Brain pericyte (primary cell): Measurements from ENCODE around the gene JADE2.

ENCODE experiments used
- DNase-seq: peaks from one replicate; pipeline ENCODE4 v3.0.0-alpha.2; 2012; ENCODE audit warnings: low read depth, low spot score

Gene JADE2

DNA sequence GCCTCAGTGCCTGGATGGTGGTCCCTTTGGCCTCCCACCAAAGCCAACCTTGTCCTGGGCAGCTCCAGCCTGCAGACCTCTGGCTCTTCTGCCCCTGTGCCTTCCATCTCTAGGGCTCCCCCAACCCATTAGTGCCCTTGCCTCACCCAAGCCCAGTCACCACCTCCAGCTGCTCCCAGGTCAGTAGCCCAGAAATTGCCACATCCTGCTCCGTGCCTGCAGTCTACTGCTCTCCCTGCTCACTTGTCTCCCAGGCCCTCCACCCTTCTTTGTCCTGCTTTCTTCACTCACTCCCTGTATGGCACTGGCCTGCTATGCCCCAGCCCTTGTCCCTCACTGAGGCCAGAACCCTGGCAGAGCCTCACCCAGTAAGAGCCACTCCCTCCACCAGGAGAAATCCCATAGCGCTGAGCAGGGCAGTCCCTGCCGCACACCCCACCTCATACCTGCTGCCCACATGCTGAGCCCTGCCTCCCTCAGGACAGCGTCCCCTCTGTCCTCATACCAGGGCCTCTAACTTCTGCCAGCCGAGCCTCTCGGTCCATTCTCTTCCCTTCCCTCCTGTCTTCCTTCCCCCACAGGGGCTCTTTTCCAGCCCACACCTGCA is 44.4 kb downstream of the JADE2 start:
- no peak for DNase-seq

DNA sequence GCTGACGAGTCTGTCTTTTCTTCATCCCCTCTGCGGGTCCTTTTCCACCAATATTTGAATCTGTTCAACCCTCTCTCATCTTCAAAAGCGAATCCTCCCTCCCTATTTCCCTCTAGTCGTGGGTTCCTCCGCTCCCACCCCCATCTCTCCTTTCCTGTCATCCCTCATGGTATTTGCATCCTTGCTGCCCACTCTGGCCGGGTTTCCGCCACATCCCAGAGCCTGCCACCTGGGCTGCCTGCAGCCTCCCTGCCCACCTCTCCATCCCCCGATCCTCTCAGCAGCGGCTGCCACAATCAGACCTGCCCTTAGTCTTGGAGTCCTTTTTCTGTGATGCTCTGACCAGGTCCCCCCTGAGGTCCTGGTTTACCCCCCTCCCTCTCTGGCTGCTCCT is 44.9 kb downstream of the JADE2 start:
- no peak for DNase-seq

DNA sequence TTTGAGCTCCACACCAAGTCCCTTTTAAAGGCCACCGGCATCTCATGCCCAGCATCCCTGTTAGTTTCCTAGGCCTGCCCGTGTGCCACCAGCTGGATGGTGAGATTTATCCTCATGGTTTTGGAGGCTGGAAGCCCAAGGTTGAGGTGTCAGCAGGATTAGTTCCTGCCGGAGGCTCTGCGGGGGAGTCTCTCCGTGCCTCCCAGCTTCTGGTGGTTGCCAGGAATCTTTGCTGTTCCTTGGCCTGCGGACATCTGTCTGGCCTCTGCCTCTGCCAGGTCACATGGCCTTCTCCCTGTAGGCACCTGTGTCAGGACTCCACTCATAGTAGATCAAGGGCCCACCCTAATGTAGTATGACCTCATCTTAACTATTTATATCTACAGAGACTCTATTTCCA is 45.4 kb downstream of the JADE2 start:
- DNase-seq: no peak

DNA sequence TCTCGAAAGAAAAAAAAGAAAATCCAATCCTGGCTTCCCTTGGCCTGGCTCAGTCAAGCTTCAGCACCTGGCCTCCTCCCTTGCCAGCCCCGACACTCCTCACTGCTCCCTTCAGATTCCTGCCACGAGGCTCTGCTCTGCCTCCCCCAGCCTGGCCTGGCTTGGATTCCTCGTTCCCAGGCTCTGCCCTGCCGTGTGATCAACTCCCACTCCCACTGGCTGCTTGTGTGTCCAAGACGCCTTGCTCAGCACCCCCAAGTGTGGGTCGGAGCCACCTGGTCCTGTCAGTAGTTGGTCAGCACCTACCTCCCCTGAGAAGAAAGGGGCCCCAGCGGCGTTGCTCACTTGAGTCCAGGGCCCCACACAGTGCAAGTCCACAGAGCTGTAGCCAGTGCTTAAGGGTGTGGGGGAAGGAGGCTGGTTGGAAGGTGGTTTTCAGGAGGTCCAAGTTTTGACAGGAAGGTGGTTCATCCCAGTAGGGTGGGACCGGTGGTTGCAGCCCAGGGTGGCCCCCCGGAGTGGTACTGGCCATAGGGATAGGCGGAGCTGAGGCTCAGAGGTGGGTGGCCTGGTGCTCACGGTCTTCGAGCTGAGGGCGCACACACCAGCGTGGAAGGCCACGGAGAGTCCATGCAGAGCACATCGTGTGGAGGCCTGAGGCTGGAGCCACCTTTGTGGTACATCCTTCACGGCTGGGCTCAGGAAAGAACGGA is 46.4 kb downstream of the JADE2 start:
- DNase-seq: no peak

DNA sequence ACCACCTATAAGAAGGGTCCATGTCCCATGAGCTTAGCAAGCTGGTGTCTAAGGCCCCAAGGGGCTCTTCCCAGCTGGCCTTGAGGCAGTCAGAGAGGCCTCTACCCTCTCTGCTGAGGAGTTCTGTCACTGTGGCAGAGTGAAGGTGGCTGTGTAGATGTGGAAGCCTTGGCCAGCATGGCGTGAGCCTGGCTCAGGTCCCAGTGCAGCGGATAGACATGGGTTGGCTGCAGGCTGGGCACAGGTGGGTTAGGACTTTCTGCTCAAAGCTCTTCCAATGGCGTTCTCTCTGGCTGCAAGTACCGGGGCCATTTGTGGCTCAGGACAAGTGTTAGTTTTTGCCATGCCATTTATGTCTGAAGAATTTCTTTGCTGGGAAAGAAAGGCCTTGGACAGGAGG is 47.3 kb downstream of the JADE2 start:
- DNase-seq: no peak

DNA sequence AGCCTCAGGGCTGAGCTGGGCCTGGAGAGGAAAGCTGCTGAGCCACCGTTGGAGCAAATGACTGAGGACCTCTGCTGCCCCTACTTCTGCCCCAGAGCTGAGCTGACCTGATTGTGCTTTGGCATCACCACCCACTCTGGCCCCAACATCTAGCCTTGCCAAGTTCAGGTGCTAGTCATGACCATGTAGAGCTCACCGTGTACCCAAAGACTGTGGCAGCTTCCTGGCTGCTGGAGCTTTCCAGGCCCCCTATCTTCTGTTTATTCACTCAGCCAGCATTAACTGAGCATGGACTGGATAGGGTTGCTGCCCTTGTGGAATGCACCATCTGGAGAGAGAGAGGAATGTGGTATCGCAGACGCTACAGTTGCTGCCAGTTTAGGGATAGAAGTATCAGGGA is 49.1 kb downstream of the JADE2 start:
- no peak for DNase-seq

DNA sequence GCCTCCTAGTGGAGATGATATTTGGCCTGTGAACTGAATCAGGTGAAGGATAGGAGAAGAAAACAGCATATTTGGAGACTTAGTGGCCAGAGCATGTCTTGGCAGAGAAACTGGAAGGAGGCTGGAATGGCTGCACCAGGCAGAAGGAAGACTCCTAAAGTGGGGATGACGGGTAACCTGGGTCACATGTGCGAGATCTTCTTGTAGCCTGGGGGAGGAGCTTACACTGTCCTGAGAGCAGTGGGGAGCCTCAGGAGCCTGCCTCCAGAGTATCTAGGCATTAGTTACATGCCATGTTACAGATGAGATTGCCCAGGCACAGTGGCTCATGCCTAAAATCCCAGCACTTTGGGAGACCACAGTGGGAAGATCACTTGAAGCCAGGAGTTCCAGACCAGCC is 49.8 kb downstream of the JADE2 start:
- no peak for DNase-seq

DNA sequence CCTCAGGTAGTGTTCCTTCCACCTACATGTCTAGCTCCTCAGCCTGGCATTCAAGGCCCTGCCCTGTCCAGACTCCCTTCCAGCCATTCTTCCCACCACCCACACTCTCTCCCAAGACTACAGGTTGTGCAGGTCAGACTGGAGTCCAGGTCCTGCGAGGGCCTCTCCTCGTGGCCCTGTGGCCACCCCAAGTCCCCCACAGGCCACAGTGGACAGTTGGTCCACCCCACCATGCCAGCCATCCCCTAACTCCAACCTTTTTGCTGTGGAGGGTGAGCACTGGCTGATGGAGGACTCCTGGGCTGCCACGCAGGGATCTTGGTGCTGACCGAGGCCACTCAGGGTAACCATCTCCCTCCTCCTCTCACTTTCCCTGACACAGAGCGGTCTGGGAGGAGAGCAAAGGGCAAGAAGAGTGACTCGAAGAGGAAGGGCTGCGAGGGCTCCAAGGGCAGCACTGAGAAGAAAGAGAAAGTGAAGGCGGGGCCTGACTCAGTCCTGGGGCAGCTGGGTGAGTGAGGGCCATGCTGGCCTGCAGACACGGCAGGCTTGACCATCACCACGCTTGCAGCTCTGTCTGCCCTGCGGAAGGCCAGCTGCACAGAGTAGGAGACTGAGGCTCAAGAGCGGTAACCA is 51.0 kb downstream of the JADE2 start:
- DNase-seq: no peak

DNA sequence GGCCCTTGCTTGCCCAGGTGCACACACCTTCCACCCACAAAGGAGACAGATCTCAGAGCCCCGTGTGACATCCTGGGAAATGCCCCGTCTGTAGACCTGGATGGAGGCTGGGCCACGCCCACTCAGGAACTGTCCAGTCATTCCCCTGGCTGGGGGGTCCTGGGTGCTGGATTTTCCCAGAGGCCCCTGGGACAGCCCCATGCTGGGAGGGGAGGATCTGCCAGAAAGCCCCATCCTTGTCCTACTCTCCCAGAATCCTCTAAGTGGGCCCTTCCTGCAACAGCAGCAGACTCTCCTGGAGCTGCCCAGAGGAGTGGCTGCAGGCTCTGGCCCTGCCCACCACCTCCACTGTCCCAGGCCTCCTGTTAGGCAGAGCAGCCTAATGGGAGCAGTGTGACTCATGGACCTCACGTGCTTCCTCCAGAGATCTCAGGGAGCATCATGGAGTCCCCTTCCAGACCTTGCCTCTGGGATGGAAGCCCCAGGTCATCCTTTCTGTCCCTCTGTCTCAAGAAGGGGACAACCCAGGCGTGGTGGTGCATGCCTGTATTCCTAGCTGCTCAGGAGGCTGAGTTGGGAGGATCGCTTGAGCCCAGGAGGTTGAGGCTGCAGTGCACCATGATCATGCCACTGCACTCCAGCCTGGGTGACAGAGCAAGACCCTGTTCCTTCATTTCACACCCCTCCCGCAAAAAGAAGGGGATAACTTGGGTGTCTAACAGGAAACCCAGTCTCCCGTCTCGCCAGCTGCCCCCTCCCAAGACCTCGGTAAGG is 51.7 kb downstream of the JADE2 start:
- no peak for DNase-seq

DNA sequence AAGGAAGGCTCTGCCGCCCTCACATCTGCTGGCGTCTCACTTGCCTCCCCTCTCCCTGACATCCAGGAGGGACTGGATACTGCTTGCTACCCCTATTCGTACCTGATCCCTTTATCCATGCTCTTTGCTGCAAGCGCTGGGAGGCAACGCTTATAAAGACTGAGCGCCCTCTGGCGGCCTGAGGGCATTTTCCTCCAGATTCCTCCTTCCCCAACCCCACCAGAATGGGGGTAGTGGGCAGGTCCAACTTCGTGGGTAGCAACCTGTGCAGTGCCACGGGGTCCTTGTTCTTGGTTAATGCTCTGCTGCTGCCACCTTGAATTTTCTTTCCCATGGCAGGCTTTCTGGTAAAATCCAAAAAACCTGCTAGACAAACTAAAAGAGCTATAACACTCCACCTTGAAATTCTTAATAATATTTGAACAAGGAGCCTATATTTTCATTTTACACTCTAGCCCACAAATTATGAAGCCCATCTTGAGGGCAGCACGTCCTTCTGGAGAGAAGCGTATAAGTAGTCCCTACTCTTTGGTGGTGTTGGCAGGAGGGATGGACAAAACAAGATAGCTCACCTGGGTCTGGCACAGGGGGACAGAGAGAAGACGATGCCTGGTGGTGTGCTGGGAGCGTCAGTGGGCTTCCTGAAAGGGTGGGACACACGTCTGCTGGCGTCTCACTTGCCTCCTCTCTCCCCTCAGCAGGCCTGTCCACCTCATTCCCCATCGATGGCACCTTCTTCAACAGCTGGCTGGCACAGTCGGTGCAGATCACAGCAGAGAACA is 52.5 kb downstream of the JADE2 start:
- no peak for DNase-seq

DNA sequence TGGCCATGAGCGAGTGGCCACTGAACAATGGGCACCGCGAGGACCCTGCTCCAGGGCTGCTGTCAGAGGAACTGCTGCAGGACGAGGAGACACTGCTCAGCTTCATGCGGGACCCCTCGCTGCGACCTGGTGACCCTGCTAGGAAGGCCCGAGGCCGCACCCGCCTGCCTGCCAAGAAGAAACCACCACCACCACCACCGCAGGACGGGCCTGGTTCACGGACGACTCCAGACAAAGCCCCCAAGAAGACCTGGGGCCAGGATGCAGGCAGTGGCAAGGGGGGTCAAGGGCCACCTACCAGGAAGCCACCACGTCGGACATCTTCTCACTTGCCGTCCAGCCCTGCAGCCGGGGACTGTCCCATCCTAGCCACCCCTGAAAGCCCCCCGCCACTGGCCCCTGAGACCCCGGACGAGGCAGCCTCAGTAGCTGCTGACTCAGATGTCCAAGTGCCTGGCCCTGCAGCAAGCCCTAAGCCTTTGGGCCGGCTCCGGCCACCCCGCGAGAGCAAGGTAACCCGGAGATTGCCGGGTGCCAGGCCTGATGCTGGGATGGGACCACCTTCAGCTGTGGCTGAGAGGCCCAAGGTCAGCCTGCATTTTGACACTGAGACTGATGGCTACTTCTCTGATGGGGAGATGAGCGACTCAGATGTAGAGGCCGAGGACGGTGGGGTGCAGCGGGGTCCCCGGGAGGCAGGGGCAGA is 53.3 kb downstream of the JADE2 start:
- DNase-seq: no peak

DNA sequence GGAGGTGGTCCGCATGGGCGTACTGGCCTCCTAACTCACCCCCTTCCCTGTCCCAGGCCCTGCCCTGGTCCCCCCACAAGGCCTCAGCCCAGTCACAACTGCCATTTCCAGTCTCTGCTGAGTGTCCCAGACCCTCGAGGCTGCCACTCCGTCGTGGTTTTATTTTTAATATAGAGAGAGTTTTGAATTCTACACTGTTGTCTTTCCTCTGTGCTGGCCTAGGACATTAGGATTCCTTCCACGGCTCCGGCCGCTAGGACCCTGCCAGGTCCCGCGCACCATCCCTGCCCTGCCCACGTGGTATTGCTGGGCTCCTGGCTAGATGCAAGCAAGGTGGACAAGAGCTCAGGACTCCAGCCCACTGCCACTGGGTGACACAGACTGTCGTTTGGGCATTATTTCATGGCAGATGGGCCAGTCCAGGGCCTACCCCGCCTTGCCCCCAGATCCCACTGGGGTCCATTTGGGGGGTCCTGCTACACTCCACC is 53.9 kb downstream of the JADE2 start:
- no peak for DNase-seq

DNA sequence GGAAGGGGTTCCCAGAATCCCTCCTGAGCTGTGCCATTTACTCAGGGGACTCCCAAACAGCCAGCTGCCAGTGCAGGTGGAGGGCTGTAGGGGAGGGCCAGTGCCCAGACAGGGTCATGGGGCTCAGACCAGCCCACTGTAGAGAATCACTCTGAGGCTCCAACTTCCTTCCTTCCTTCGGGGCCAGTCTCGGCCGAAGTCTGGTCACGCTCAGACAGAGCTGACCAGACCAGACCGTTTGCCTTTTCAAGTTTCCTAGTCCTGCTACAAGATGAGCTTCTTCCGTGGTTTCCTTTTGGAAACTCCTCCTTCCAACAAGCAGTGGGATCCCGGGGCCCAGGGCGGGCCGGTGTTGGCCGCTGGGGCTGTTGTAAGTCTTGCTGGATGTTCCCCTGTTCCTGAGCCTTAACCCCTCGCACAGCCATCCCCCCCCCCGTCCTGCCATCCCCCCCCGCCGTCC is 54.6 kb downstream of the JADE2 start:
- no peak for DNase-seq

DNA sequence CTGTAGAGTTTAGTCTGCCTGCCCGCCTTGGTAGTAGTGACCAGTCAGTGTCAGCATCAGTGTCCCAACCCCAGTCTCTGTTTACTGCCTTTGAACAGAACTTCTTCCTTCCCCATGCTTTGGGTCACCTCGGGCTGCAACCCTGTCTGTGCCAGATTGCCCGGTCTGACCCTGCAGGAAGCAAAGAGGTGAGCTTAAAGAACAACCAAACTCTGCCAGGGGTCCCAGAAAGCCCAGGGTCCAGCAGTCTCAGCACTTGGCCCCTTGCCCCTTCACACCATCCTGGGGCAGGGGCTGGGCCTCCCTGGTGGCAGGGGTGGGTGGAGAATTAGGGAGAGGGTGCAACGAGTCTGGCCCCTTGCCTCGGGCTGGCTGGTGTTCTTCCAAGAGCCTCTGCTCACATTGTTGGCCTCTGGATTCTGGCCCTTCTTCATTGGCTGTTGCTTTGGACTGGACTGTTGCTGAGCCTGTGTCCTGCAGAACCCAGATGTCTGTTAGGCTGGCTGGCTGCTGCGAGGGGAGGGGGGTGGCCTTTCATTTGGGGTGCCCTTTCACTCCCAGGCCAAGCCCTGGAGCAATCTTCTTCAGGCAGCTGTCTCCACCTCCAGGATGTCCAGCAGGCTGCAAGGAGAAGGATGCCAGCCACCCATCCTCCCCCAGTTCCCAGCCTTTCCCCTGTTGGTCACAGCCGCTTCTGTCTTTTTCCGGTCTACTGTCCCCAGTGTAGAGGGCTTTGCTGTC is 55.9 kb downstream of the JADE2 start:
- no peak for DNase-seq

DNA sequence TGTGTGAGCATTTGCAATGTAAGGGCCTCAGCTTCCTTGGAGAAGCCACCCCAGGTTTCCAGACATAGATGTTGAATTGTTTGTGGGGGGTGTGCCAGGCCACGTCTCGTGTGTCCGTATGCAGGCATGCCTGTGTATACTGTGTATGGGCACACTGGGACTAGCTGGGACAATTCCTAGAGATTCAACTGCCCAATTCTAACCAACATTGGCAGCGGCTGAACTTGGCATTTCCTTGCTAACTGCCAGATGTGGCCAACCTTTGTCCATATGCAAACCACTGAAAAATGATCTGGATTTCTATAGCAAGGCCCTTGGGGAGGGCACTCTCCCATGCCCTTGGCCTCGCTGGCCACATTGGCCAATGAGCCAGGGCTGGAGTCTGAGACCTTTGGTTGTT is 56.8 kb downstream of the JADE2 start:
- DNase-seq: no peak

DNA sequence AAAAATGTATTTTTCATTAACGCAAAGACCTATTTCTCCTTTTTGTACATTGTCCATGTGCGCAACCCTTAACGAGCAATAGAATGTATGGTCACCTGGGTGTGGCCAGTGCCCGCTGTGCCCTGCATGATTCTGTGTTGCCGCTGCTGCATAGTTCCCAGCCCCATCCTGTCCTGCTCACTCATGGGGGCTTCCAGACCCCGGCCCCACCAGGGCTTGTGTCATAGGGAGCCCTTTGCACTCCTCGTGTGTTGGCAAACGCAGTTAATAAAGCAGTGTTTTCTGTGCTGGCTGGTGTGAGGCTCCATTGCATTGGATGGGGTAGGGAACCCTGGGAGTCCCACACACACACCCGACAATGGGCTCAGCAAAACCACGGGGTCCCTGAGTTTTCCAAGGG is 57.5 kb downstream of the JADE2 start:
- no peak for DNase-seq

DNA sequence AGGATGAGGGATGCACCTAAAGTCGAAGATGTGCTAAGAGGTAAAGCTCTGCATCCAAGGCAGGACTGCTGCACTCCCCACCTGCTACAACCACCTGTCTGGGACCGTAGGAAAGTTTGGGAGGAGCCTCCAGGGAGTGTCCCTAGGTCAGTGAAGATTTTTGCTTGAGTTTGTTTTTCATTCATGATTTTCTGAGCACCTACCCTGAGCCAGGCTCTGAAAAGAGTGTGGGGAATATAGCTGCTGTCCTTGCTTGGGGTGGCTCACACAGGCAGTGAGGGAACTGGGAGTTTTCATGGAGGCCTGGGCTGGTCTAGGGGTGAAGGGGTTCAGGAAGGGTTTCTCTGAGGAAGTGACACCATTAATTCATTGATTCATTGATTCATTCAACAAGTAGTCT is 58.3 kb downstream of the JADE2 start:
- DNase-seq: no peak

DNA sequence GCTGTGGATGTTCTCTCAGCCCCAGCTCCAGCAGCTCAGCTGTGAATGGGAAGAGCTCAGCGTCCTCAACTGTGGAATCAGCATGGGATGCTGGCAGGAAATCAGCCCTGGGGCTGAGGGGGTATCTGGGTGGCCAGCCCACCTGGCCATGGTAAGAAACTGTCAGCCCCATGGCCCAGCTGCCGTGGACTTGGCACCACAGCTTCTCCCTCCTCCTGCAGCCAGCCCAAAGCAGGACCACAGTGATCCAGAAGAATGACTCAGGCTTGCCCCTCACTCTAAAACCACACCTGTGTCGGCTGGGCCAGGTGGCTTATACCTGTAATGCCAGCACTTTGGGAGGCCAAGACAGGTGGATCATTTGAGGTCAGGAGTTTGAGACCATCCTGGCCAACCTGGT is 59.2 kb downstream of the JADE2 start:
- no peak for DNase-seq

DNA sequence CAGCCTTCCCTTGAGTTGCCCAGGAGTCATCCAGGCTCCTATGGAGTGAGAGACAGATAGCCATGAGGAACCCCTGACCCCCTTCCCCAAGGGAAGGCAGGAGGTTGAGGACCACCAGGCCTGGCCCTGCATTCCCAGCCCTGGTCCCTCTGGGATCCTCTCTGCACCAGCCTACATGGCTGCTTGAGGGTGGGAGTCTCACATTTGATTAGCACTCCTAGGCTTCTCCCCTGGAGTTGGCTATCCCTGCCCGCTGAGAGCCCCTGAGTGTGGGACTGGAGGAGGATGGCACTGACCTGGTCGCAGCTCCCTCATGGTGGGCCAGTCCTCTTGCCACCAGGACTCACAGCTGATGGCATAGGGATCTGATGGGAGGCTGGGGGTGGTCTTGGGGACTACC is 60.5 kb downstream of the JADE2 start:
- no peak for DNase-seq

DNA sequence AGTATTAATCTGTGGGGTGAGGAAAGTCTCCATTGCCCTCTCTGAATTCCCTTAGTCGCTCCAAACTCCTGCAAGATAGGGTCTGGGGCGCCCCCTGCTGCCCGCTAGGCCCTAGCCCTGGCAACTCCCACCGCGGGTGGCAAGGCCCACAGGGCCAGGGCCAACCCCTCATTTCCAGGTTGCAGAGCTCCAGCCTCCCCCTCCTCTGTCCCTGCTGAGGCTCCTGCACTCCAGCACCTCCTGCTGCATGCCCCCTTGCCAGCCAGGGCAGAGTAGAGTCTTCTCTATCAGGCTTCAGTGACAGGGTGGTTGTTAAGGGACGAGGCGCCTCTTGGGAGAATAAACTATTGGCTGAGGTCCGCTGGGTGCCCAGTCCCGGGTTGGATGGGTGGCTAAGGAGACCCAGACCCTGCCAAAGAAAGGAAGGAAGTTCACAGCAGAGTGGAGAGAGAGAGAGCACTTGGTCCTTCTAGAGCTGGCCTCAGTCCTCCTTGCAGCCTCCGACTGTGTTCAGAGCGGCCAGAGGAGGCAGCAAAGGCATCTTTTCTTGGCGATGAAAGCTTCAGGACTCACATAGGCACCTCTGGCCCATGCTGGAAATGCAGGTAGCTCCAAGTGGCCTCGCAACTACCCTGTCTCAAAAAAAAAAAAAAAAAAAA is 61.5 kb downstream of the JADE2 start:
- peak; percentile 33 for DNase-seq
